ENCODE results near the gene AHRR.

DNA sequence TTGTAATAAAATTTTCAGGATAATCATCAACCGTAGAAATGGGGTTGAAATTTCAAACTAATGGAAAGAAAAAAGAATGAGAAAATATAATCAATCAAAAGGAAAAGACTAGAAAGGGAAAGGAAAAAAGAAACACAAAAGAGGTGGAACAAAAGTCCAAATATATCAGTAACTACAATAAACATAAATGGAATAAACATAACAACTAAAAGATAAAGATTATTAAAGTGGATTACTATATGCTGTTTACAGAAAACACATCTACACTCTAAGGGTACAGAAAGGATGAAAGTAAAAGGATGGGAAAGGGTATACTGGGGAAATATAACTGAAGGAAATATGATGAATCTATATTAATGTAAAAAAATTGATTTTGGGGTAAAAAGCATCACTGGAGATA, 43.0 kb downstream of the AHRR start:
- TF ChIP-seq, protein P1, sequence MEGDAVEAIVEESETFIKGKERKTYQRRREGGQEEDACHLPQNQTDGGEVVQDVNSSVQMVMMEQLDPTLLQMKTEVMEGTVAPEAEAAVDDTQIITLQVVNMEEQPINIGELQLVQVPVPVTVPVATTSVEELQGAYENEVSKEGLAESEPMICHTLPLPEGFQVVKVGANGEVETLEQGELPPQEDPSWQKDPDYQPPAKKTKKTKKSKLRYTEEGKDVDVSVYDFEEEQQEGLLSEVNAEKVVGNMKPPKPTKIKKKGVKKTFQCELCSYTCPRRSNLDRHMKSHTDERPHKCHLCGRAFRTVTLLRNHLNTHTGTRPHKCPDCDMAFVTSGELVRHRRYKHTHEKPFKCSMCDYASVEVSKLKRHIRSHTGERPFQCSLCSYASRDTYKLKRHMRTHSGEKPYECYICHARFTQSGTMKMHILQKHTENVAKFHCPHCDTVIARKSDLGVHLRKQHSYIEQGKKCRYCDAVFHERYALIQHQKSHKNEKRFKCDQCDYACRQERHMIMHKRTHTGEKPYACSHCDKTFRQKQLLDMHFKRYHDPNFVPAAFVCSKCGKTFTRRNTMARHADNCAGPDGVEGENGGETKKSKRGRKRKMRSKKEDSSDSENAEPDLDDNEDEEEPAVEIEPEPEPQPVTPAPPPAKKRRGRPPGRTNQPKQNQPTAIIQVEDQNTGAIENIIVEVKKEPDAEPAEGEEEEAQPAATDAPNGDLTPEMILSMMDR (IDR thresholded peaks at IDR 0.05) = no peak
- TF ChIP-seq POLR2A (IDR thresholded peaks at IDR 0.05) = no peak
